ENCODE data around the gene SELENOK. TPM values are rescaled to one million over a fixed set of nuclear protein-coding genes. Genes with fewer than 3 reads are reported as not detected.

Gene SELENOK
- total RNA-seq, 1 donor from 2014 or later: 36.9 TPM

GRCh38 chr3:53884623-53885022 lies 7.0 kb downstream of the SELENOK start:
- no peak for DNase-seq (ENCODE audit: low read depth in 2 of 2)

GRCh38 chr3:53883008-53883407 lies 8.7 kb downstream of the SELENOK start:
- no peak for DNase-seq (ENCODE audit: low read depth in 2 of 2)

GRCh38 chr3:53881691-53882593 lies 9.7 kb downstream of the SELENOK start, which contains the start of gene ACTR8:
TSS of gene ACTR8 (minus strand) at chr3:53882152. CDS start at chr3:53882101, 51 bp downstream.
- DNase-seq (ENCODE audit: low read depth in 2 of 2): peak; percentile 88 to 93

GRCh38 chr3:53880396-53881345 lies 11.0 kb downstream of the SELENOK start:
- peak; percentile 11 to 16 for DNase-seq (ENCODE audit: low read depth in 2 of 2)

- no peak for DNase-seq (ENCODE audit: low read depth in 2 of 2)
Observed at GRCh38 chr3:53865732-53866499, 25.7 kb downstream of the SELENOK start.

GRCh38 chr3:53863145-53863544 lies 28.5 kb downstream of the SELENOK start:
- DNase-seq (ENCODE audit: low read depth in 2 of 2): no peak

GRCh38 chr3:53862241-53862640 lies 29.4 kb downstream of the SELENOK start:
- no peak for DNase-seq (ENCODE audit: low read depth in 2 of 2)

- no peak for DNase-seq (ENCODE audit: low read depth in 2 of 2)
Observed at GRCh38 chr3:53860196-53860595, 31.5 kb downstream of the SELENOK start.

- DNase-seq (ENCODE audit: low read depth in 2 of 2): no peak
Observed at GRCh38 chr3:53859178-53859577, 32.5 kb downstream of the SELENOK start.

- no peak for DNase-seq (ENCODE audit: low read depth in 2 of 2)
Observed at GRCh38 chr3:53858096-53858741, 33.4 kb downstream of the SELENOK start.

- no peak for DNase-seq (ENCODE audit: low read depth in 2 of 2)
Observed at GRCh38 chr3:53856964-53857363, 34.7 kb downstream of the SELENOK start.

GRCh38 chr3:53850895-53851294 lies 40.8 kb downstream of the SELENOK start:
- peak; percentile 45 to 70 for DNase-seq (ENCODE audit: low read depth in 2 of 2)

- no peak for DNase-seq (ENCODE audit: low read depth in 2 of 2)
Observed at GRCh38 chr3:53849916-53850315, 41.7 kb downstream of the SELENOK start.

GRCh38 chr3:53846851-53847155 lies 44.9 kb downstream of the SELENOK start:
- no peak for DNase-seq (ENCODE audit: low read depth in 2 of 2)

GRCh38 chr3:53846134-53846850 lies 45.4 kb downstream of the SELENOK start, which contains the start of the genes CHDH and IL17RB:
TSS of gene CHDH (minus strand) at chr3:53846419. CDS start at chr3:53824008, 22,411 bp downstream.
TSS of gene IL17RB (plus strand) at chr3:53846568. CDS start at chr3:53846589, 21 bp downstream.
- peak in 1 of 2 donors; percentile 37 for DNase-seq (ENCODE audit: low read depth in 2 of 2)

- DNase-seq (ENCODE audit: low read depth in 2 of 2): no peak
Observed at GRCh38 chr3:53845881-53846133, 45.9 kb downstream of the SELENOK start.

GRCh38 chr3:53845103-53845880 lies 46.4 kb downstream of the SELENOK start:
- peak; percentile 17 to 30 for DNase-seq (ENCODE audit: low read depth in 2 of 2)

GRCh38 chr3:53844262-53845102 lies 47.2 kb downstream of the SELENOK start:
- no peak for DNase-seq (ENCODE audit: low read depth in 2 of 2)
